Prostate gland (tissue), 2 donors: ENCODE results near the gene FOXP1. TPM values are rescaled to one million over a fixed set of nuclear protein-coding genes. Genes with fewer than 3 reads are reported as not detected.

ENCODE experiments used
- DNase-seq: peaks from one replicate; pipeline ENCODE4 v3.0.0-alpha.2; 2019; ENCODE audit warnings: low spot score
- H3K27ac ChIP-seq, 2 donors: fragments of 200-600 bp; sonication (generic); 2 replicates each; pipeline ENCODE4 v1.5.1; 2017 to 2019
- H3K27me3 ChIP-seq: fragments of 200-600 bp; sonication (generic); replicated peaks from 2 replicates; pipeline ENCODE4 v1.5.1; 2019; ENCODE audit not compliant: insufficient read depth
- H3K36me3 ChIP-seq, 2 donors: fragments of 200-600 bp; sonication (generic); 1 replicate in 1 of 2; 2 replicates in 1 of 2; pipeline versions ENCODE4 v1.5.1 to v1.8.1; 2017 to 2019
- H3K4me1 ChIP-seq: fragments of 200-600 bp; sonication (generic); replicated peaks from 2 replicates; pipeline ENCODE4 v1.5.1; 2019
- H3K4me3 ChIP-seq, 2 donors: fragments of 200-600 bp; sonication (generic); 2 replicates each; pipeline ENCODE4 v1.5.1; 2017 to 2019
- H3K9me3 ChIP-seq: fragments of 200-600 bp; sonication (generic); 2 replicates; pipeline ENCODE4 v1.5.1; 2017
- CTCF ChIP-seq, 4 experiments: fragments of 200-600 bp in 2 of 4; fragments of 450-650 bp in 2 of 4; sonication (generic) in 2 of 4; IDR thresholded peaks; 1 replicate in 3 of 4; 2 replicates in 1 of 4; pipeline ENCODE4 v1.5.1; 2016 to 2019; ENCODE audit warnings: antibody characterized with exemption in 4 of 4, mild to moderate bottlenecking in 2 of 4, moderate library complexity in 2 of 4
- POLR2A ChIP-seq: fragments of 450-650 bp; IDR thresholded peaks from one replicate; pipeline ENCODE4 v1.6.1; 2016; ENCODE audit warnings: antibody characterized with exemption, mild to moderate bottlenecking
- POLR2AphosphoS5 ChIP-seq: sonication (generic); formaldehyde crosslinking; IDR thresholded peaks from one replicate; pipeline ENCODE4 v1.6.1; 2017; ENCODE audit warnings: antibody characterized with exemption
- WGBS: methylation state at CpG from one replicate; pipeline ENCODE4 v1.1.5; 2018; 5-methylcytosine and 5-hydroxymethylcytosine counted together
- intact Hi-C: fragments of 100-400 bp; cut with DNase I; formaldehyde crosslinking; loops from one replicate; pipeline ENCODE4 v1.14.2; 2022
- total RNA-seq, 2 donors: library from RNA; depleted of rRNA; stranded (reverse); fragments of >200 nt; gene quantifications; one replicate each; pipeline ENCODE4 v1.1.0, GENCODE V29; 2016

FOXP1 gene
- total RNA-seq, 2 donors from 2014 or later: 133 to 156 TPM

DNA sequence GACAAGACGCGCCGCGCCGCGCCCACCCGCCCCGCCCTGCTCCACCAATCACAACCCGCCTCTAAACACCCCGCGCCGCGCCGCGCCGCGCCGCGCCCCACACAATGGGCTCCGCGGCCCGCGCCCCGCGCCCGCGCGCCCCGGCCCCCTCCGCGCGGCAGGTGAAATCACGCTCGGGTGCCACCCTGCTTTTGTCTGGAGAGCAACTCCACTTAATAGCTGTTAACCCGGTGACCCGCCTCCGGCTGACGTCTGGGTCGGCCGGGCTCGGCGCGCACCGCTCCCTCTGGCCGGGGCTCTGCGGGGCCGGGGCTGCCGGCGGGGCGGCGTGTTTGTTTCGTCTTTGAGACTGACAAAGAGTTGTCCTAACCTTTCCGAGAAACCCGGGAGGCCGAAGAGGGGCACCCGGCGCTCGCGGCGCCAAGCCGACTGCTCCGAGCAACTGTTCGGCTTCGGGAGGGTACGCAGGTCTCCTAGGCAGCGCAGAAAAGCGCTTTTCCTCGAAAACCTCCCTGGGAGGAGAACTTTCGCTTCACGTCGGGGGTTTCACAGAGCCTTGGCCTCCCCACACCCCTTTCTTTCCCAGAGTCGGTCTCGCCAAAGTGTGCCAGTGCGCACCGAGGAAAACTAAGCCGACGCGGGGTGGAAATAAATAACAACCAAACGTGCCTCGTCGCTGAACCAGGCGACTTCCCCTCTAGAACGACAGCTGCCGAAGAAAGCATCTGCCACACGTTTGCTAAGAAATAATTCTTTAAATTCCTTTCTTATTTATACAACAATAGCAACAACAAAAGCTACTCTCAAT lies 518.4 kb downstream of the FOXP1 start:
- Histone ChIP-seq H3K4me3 (peak overlapping the region; percentile 58 to 67), H3K4me1 (peaks cover 9% of the 10 kb centered on the region), H3K36me3 (no peaks in the 10 kb centered on the region), H3K27me3 (no peaks in the 10 kb centered on the region), H3K9me3 (no peaks in the 10 kb centered on the region), H3K27ac (peak overlapping the region; percentile 96 to 99)
- DNase-seq: peak; percentile 54
- WGBS: under 1% methylated on average over 74 of the region's 85 CpGs
- intact Hi-C loops: loop anchor here (2.0 to 5.0 kb wide), 4 partner anchors 64 to 587 kb away; no protein-coding TSS in a partner anchor
- TF ChIP-seq CTCF (IDR thresholded peaks at IDR 0.05) (no peak), POLR2AphosphoS5 (no peak), POLR2A (no peak)

- intact Hi-C loops: loop anchor here (2.0 kb wide), 2 partner anchors 64 to 520 kb away; no protein-coding TSS in a partner anchor
- WGBS: under 1% methylated on average over 45 of the region's 46 CpGs
- peak overlapping the region; percentile 58 to 67 for H3K4me3 ChIP-seq
These were observed 519.1 kb downstream of the FOXP1 start for GRCh38 chr3:71064291-71064955.

GRCh38 chr3:71063773-71064290 lies 519.7 kb downstream of the FOXP1 start:
- Histone ChIP-seq H3K4me1 (peaks cover 15% of the 10 kb centered on the region), H3K9me3 (no peaks in the 10 kb centered on the region), H3K27ac (peak overlapping the region; percentile 96 to 99), H3K27me3 (no peaks in the 10 kb centered on the region), H3K4me3 (peak overlapping the region; percentile 58 to 67), H3K36me3 (no peaks in the 10 kb centered on the region)
- 0% methylated on average over 13 of the region's 13 CpGs for WGBS
- no peak for DNase-seq
- intact Hi-C loops: loop anchor here (2.0 kb wide), 2 partner anchors 65 to 521 kb away; no protein-coding TSS in a partner anchor
- TF ChIP-seq POLR2A: no peak
- TF ChIP-seq POLR2AphosphoS5: peak; percentile 3

More at GRCh38 chr3:71064291-71064955, 519.1 kb downstream of the FOXP1 start:
- H3K9me3 ChIP-seq: no peaks in the 10 kb centered on the region
- no peaks in the 10 kb centered on the region for H3K27me3 ChIP-seq
- H3K27ac ChIP-seq: peak overlapping the region; percentile 96 to 99
- peak; percentile 39 for DNase-seq
- no peaks in the 10 kb centered on the region for H3K36me3 ChIP-seq
- H3K4me1 ChIP-seq: peaks cover 11% of the 10 kb centered on the region
- TF ChIP-seq POLR2AphosphoS5 (peak; percentile 32), POLR2A (peak; percentile 21), CTCF (IDR thresholded peaks at IDR 0.05) (peak in 1 of 4 experiments; percentile 42)

GRCh38 chr3:71062952-71063772 lies 520.4 kb downstream of the FOXP1 start:
- Histone ChIP-seq H3K27ac (peak overlapping the region; percentile 96 to 99), H3K27me3 (no peaks in the 10 kb centered on the region), H3K4me1 (peaks cover 15% of the 10 kb centered on the region), H3K36me3 (no peaks in the 10 kb centered on the region), H3K4me3 (peak overlapping the region; percentile 58 to 67), H3K9me3 (no peaks in the 10 kb centered on the region)
- 6% methylated on average over 6 of the region's 6 CpGs for WGBS
- intact Hi-C loops: no loop called here
- DNase-seq: no peak
- TF ChIP-seq CTCF (IDR thresholded peaks at IDR 0.05) (no peak), POLR2AphosphoS5 (peak; percentile 18), POLR2A (no peak)
